Measurements from ENCODE around the gene NXPE4.

DNA sequence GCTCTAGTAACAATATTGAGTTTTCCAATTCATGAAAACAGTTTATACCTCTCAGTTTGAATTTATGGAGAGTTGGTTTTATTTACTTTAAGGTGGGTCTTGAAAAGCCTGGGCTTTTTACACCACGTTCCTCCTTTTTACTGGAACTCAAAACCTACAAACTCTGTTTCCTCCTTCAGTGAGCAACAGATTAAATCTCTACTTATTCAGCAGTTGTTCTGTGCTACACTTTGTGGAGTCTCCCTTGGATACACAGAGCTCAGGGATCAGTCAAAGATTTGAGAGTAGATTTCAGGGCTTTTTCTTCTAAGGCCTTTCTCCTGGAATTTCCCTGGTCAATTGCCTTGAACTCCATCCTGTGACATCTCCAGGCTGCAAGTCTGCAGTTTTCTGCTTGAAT, 39.5 kb downstream of the NXPE4 start:
- TF ChIP-seq ATF3 (CRISPR knock-in tag; conservative IDR thresholded peaks at IDR 0.05), result no peak
- no peak for TF ChIP-seq ZNF138 (CRISPR knock-in tag; conservative IDR thresholded peaks at IDR 0.05)
- TF ChIP-seq ZNF396 (CRISPR knock-in tag; IDR thresholded peaks at IDR 0.05; ENCODE audit: borderline replicate concordance), result no peak
- no peak for TF ChIP-seq MXD4 (CRISPR knock-in tag; IDR thresholded peaks at IDR 0.05; ENCODE audit: borderline replicate concordance)
- TF ChIP-seq RELA (CRISPR knock-in tag; IDR thresholded peaks at IDR 0.05; ENCODE audit: borderline replicate concordance), result no peak
- no peak for TF ChIP-seq E2F4 (CRISPR knock-in tag; IDR thresholded peaks at IDR 0.05; ENCODE audit: borderline replicate concordance, low read depth)
- TF ChIP-seq, protein P1, sequence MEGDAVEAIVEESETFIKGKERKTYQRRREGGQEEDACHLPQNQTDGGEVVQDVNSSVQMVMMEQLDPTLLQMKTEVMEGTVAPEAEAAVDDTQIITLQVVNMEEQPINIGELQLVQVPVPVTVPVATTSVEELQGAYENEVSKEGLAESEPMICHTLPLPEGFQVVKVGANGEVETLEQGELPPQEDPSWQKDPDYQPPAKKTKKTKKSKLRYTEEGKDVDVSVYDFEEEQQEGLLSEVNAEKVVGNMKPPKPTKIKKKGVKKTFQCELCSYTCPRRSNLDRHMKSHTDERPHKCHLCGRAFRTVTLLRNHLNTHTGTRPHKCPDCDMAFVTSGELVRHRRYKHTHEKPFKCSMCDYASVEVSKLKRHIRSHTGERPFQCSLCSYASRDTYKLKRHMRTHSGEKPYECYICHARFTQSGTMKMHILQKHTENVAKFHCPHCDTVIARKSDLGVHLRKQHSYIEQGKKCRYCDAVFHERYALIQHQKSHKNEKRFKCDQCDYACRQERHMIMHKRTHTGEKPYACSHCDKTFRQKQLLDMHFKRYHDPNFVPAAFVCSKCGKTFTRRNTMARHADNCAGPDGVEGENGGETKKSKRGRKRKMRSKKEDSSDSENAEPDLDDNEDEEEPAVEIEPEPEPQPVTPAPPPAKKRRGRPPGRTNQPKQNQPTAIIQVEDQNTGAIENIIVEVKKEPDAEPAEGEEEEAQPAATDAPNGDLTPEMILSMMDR (IDR thresholded peaks at IDR 0.05), result no peak
- TF ChIP-seq, protein P2, sequence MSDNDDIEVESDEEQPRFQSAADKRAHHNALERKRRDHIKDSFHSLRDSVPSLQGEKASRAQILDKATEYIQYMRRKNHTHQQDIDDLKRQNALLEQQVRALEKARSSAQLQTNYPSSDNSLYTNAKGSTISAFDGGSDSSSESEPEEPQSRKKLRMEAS (CRISPR knock-in tag; IDR thresholded peaks at IDR 0.05), result no peak
- TF ChIP-seq, protein P3, sequence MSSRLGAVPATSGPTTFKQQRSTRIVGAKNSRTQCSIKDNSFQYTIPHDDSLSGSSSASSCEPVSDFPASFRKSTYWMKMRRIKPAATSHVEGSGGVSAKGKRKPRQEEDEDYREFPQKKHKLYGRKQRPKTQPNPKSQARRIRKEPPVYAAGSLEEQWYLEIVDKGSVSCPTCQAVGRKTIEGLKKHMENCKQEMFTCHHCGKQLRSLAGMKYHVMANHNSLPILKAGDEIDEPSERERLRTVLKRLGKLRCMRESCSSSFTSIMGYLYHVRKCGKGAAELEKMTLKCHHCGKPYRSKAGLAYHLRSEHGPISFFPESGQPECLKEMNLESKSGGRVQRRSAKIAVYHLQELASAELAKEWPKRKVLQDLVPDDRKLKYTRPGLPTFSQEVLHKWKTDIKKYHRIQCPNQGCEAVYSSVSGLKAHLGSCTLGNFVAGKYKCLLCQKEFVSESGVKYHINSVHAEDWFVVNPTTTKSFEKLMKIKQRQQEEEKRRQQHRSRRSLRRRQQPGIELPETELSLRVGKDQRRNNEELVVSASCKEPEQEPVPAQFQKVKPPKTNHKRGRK (CRISPR knock-in tag; IDR thresholded peaks at IDR 0.05; ENCODE audit: borderline replicate concordance), result no peak
- no peak for TF ChIP-seq NR2C2 (CRISPR knock-in tag; IDR thresholded peaks at IDR 0.05)
- no peak for TF ChIP-seq ZNF317 (CRISPR knock-in tag; IDR thresholded peaks at IDR 0.05; ENCODE audit: borderline replicate concordance, low read depth)
- no peak for TF ChIP-seq TEAD4 (CRISPR knock-in tag; IDR thresholded peaks at IDR 0.05)
- TF ChIP-seq JUN (CRISPR knock-in tag; IDR thresholded peaks at IDR 0.05), result no peak
- TF ChIP-seq, protein P4, sequence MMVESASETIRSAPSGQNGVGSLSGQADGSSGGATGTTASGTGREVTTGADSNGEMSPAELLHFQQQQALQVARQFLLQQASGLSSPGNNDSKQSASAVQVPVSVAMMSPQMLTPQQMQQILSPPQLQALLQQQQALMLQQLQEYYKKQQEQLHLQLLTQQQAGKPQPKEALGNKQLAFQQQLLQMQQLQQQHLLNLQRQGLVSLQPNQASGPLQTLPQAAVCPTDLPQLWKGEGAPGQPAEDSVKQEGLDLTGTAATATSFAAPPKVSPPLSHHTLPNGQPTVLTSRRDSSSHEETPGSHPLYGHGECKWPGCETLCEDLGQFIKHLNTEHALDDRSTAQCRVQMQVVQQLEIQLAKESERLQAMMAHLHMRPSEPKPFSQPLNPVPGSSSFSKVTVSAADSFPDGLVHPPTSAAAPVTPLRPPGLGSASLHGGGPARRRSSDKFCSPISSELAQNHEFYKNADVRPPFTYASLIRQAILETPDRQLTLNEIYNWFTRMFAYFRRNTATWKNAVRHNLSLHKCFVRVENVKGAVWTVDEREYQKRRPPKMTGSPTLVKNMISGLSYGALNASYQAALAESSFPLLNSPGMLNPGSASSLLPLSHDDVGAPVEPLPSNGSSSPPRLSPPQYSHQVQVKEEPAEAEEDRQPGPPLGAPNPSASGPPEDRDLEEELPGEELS (CRISPR knock-in tag; IDR thresholded peaks at IDR 0.05), result no peak
